Measurements from ENCODE around the gene WDR5. TPM values are rescaled to one million over a fixed set of nuclear protein-coding genes. Genes with fewer than 3 reads are reported as not detected.

WDR5 gene
- total RNA-seq, 1 experiment from 2014 or later = 29.1 TPM

DNA sequence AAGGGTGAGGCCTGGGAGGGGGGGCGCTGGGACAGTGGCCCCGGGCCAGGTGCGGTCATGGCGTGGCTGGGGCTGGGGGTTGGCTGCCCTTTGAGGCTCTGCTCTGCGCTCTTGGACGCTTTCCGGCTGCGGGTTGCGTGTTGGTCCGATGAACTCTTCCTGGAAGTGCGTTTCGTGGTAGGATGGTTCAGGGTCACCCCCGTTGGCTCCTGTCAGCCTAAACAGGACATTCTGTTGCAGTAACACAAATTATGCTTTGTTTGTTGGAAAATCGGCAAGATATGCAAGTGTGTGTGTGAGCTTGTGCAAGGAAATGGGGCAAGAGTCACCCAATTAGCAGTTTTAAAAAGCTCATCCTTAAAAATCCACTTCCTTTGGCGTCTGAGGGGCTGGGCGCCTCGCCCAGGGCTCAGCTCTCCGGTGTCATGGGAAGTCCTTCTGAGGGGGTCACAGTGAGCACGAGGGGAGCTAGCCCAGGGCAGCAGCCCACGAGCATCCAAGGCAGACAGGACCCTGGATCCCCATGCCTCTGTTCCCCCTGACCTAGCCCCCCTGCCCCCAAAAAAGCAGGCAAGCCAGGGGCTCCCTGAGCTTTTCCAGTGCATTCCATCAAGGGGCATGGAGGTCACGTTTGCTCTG lies 50.7 kb downstream of the WDR5 start:
- no peaks in the 10 kb centered on the region for H3K4me1 ChIP-seq (ENCODE audit: insufficient read depth, low read length)
- H3K27ac ChIP-seq (ENCODE audit: low read length) = no peak overlapping the region
- no peaks in the 10 kb centered on the region for H3K36me3 ChIP-seq (ENCODE audit: low read depth, low read length)
- intact Hi-C loops (cut with micrococcal nuclease) = no loop called here
- H3K4me3 ChIP-seq (ENCODE audit: low read length) = no peak overlapping the region
- BruUV-seq (replicated peaks) = no TSS peak
- H3K4me2 ChIP-seq (ENCODE audit: low read length) = no peak overlapping the region
- H4K20me1 ChIP-seq (ENCODE audit: low read length) = no peaks in the 10 kb centered on the region
- no peak overlapping the region for H3K9ac ChIP-seq (ENCODE audit: low read length)
- no peaks in the 10 kb centered on the region for H3K79me2 ChIP-seq (ENCODE audit: low read length)
- H3K9me3 ChIP-seq (ENCODE audit: low read length) = no peaks in the 10 kb centered on the region
- H2AFZ ChIP-seq (ENCODE audit: low read length) = no peak overlapping the region
- POLR2A ChIA-PET (ENCODE audit: unreplicated experiment) = no interaction called here
- CTCF ChIA-PET = no interaction called here
- no peak for DNase-seq
- H3K9me2 ChIP-seq (replicated peaks; ENCODE audit: low read length) = no peaks in the 10 kb centered on the region
- no peaks in the 10 kb centered on the region for H3F3A ChIP-seq (ENCODE audit: low read length, unreplicated experiment)
- ATAC-seq = no peak
- TF ChIP-seq EZH2 (IDR thresholded peaks at IDR 0.05; ENCODE audit: low read length, unreplicated experiment) = no peak
- no peak for TF ChIP-seq EZH2phosphoT487 (IDR thresholded peaks at IDR 0.05; ENCODE audit: borderline replicate concordance, low read length)
- TF ChIP-seq, protein P1, sequence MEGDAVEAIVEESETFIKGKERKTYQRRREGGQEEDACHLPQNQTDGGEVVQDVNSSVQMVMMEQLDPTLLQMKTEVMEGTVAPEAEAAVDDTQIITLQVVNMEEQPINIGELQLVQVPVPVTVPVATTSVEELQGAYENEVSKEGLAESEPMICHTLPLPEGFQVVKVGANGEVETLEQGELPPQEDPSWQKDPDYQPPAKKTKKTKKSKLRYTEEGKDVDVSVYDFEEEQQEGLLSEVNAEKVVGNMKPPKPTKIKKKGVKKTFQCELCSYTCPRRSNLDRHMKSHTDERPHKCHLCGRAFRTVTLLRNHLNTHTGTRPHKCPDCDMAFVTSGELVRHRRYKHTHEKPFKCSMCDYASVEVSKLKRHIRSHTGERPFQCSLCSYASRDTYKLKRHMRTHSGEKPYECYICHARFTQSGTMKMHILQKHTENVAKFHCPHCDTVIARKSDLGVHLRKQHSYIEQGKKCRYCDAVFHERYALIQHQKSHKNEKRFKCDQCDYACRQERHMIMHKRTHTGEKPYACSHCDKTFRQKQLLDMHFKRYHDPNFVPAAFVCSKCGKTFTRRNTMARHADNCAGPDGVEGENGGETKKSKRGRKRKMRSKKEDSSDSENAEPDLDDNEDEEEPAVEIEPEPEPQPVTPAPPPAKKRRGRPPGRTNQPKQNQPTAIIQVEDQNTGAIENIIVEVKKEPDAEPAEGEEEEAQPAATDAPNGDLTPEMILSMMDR (conservative IDR thresholded peaks at IDR 0.05; ENCODE audit: low read depth, low read length) = no peak
- no peaks in the 10 kb centered on the region for H3K27me3 ChIP-seq (ENCODE audit: low read length)

DNA sequence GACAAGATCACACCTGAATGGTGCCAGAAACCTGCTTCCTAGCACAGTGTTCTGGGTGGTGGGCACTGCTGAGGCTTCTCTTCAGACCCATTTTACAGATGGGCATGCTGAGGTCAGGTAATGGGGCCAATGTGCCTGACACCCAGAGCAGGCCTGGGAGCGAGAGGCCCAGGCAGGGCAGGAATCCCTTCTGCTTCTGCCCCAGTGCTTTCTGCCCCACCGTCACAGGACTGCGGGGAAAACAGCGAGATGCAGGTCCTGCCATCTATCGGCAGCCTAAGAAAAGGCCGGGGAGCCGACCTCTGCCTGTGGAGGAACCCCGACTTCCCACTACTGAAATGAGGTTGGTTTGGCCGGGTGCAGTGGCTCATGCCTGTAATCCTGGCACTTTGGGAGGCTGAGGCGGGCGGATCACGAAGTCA lies 51.2 kb downstream of the WDR5 start:
- Histone ChIP-seq H3K79me2 (ENCODE audit: low read length) (no peaks in the 10 kb centered on the region), H2AFZ (ENCODE audit: low read length) (no peak overlapping the region), H3K4me3 (ENCODE audit: low read length) (no peak overlapping the region), H3K27ac (ENCODE audit: low read length) (no peak overlapping the region), H3K36me3 (ENCODE audit: low read depth, low read length) (no peaks in the 10 kb centered on the region), H3K9me3 (ENCODE audit: low read length) (no peaks in the 10 kb centered on the region), H3K9me2 (replicated peaks; ENCODE audit: low read length) (no peaks in the 10 kb centered on the region), H3K4me2 (ENCODE audit: low read length) (no peak overlapping the region), H3F3A (ENCODE audit: low read length, unreplicated experiment) (no peaks in the 10 kb centered on the region), H4K20me1 (ENCODE audit: low read length) (no peaks in the 10 kb centered on the region), H3K9ac (ENCODE audit: low read length) (no peak overlapping the region), H3K27me3 (ENCODE audit: low read length) (no peaks in the 10 kb centered on the region), H3K4me1 (ENCODE audit: insufficient read depth, low read length) (no peaks in the 10 kb centered on the region)
- intact Hi-C loops (cut with micrococcal nuclease) = no loop called here
- no TSS peak for BruUV-seq (replicated peaks)
- ChIA-PET CTCF (no interaction called here), POLR2A (ENCODE audit: unreplicated experiment) (no interaction called here)
- DNase-seq = no peak
- ATAC-seq = no peak
- TF ChIP-seq, protein P1 (conservative IDR thresholded peaks at IDR 0.05; ENCODE audit: low read depth, low read length) = no peak
- no peak for TF ChIP-seq EZH2phosphoT487 (IDR thresholded peaks at IDR 0.05; ENCODE audit: borderline replicate concordance, low read length)
- no peak for TF ChIP-seq EZH2 (IDR thresholded peaks at IDR 0.05; ENCODE audit: low read length, unreplicated experiment)

DNA sequence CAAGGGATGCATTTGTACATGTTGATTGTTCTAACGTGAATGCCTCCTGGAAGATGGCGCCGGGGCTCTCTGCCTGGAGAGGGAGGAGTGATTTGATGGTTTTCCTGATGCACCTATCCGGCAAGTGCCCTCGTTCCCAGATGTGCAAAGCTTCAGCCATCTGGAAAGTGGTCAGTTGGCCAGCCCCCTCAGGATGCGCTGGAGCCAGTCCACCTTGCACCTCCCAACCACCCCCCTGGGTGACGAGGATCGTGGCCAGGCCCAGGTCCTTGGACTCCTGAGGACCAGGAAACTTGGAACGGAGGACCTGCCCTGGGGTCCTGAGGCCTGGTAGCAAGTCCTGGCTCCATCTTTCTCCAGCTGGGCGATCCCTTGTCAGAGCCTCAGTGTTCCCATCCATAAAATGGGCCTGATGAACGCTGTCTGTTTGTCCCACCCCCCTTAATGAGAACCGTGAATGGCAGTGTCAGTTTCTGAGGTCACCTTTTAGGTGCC lies 52.1 kb downstream of the WDR5 start:
- ChIA-PET POLR2A (ENCODE audit: unreplicated experiment) (no interaction called here), CTCF (no interaction called here)
- H3K79me2 ChIP-seq (ENCODE audit: low read length) = no peaks in the 10 kb centered on the region
- H3K27ac ChIP-seq (ENCODE audit: low read length) = no peak overlapping the region
- H3K36me3 ChIP-seq (ENCODE audit: low read depth, low read length) = no peaks in the 10 kb centered on the region
- no peak overlapping the region for H3K4me3 ChIP-seq (ENCODE audit: low read length)
- no peaks in the 10 kb centered on the region for H3F3A ChIP-seq (ENCODE audit: low read length, unreplicated experiment)
- no peaks in the 10 kb centered on the region for H4K20me1 ChIP-seq (ENCODE audit: low read length)
- no peak for DNase-seq
- no peaks in the 10 kb centered on the region for H3K9me3 ChIP-seq (ENCODE audit: low read length)
- intact Hi-C loops (cut with micrococcal nuclease) = no loop called here
- no peaks in the 10 kb centered on the region for H3K4me1 ChIP-seq (ENCODE audit: insufficient read depth, low read length)
- H3K9ac ChIP-seq (ENCODE audit: low read length) = no peak overlapping the region
- H3K27me3 ChIP-seq (ENCODE audit: low read length) = no peaks in the 10 kb centered on the region
- H2AFZ ChIP-seq (ENCODE audit: low read length) = no peak overlapping the region
- H3K9me2 ChIP-seq (replicated peaks; ENCODE audit: low read length) = no peaks in the 10 kb centered on the region
- TF ChIP-seq EZH2phosphoT487 (IDR thresholded peaks at IDR 0.05; ENCODE audit: borderline replicate concordance, low read length) = no peak
- TF ChIP-seq, protein P1 (conservative IDR thresholded peaks at IDR 0.05; ENCODE audit: low read depth, low read length) = no peak
- no peak for TF ChIP-seq EZH2 (IDR thresholded peaks at IDR 0.05; ENCODE audit: low read length, unreplicated experiment)
- no TSS peak for BruUV-seq (replicated peaks)
- ATAC-seq = no peak
- H3K4me2 ChIP-seq (ENCODE audit: low read length) = no peak overlapping the region
